HG03378 (cell line): ENCODE data around the gene FNDC3A.
"Not testable (repeated sequence)": the region's sequence is repeated elsewhere in the genome, so short reads cannot be mapped to it uniquely, and the experiment has no call there.

Source experiments
- ATAC-seq: cut with Tn5 transposase; IDR thresholded peaks from one replicate; pipeline ENCODE4 v1.9.1; 2021; ENCODE audit warnings: mild to moderate bottlenecking, moderate library complexity; ENCODE audit not compliant: unreplicated experiment

Gene FNDC3A

GRCh38 chr13:49125964-49126524, 150.3 kb downstream of the FNDC3A start:
- ATAC-seq: no peak

GRCh38 chr13:49132479-49133002, 156.8 kb downstream of the FNDC3A start:
- ATAC-seq: no peak

GRCh38 chr13:49134305-49134704, 158.6 kb downstream of the FNDC3A start:
- ATAC-seq: no peak

GRCh38 chr13:49137138-49137643, 161.5 kb downstream of the FNDC3A start:
- ATAC-seq: not testable (repeated sequence)

- no peak for ATAC-seq
These were observed 165.3 kb downstream of the FNDC3A start for GRCh38 chr13:49140910-49141611.

GRCh38 chr13:49146950-49147355, 171.2 kb downstream of the FNDC3A start:
- no peak for ATAC-seq

GRCh38 chr13:49148405-49148804, 172.7 kb downstream of the FNDC3A start:
- ATAC-seq: no peak

- not testable (repeated sequence) for ATAC-seq
These were observed 182.4 kb downstream of the FNDC3A start for GRCh38 chr13:49157955-49158584.

- ATAC-seq: not testable (repeated sequence)
These were observed 187.4 kb downstream of the FNDC3A start for GRCh38 chr13:49163162-49163561.

GRCh38 chr13:49164712-49165111, 189.0 kb downstream of the FNDC3A start:
- no peak for ATAC-seq

GRCh38 chr13:49165798-49166752, 190.4 kb downstream of the FNDC3A start:
- ATAC-seq: no peak

- ATAC-seq: no peak
These were observed 195.6 kb downstream of the FNDC3A start for GRCh38 chr13:49171359-49171758.

- ATAC-seq: no peak
These were observed 208.1 kb downstream of the FNDC3A start for GRCh38 chr13:49183672-49184325.

GRCh38 chr13:49184621-49185020, 208.9 kb downstream of the FNDC3A start:
- ATAC-seq: no peak

GRCh38 chr13:49185264-49185663, 209.6 kb downstream of the FNDC3A start:
- ATAC-seq: no peak

- ATAC-seq: no peak
These were observed 215.2 kb downstream of the FNDC3A start for GRCh38 chr13:49190901-49191300.

- ATAC-seq: no peak
These were observed 230.9 kb downstream of the FNDC3A start for GRCh38 chr13:49206641-49207040.

- ATAC-seq: no peak
These were observed 232.9 kb downstream of the FNDC3A start for GRCh38 chr13:49208619-49209018.

- no peak for ATAC-seq
These were observed 234.4 kb downstream of the FNDC3A start for GRCh38 chr13:49210114-49210513.

GRCh38 chr13:49210669-49211068, 235.0 kb downstream of the FNDC3A start:
- no peak for ATAC-seq
